GM08714 (cell line): ENCODE measurements around the gene DNAAF1.
"Not testable (repeated sequence)": the region's sequence is repeated elsewhere in the genome, so short reads cannot be mapped to it uniquely, and the experiment has no call there.

Source experiments
- H3K4me3 ChIP-seq: fragments of 200-500 bp; sonication (Bioruptor generic); 2 replicates; pipeline ENCODE4 v1.5.1; 2014; ENCODE audit warnings: mild to moderate bottlenecking, low read length, inconsistent platforms
- ZNF274 ChIP-seq: IDR thresholded peaks from 2 replicates; pipeline ENCODE4 v1.6.1; 2012; ENCODE audit warnings: mild to moderate bottlenecking, low read depth, low read length

Gene DNAAF1

GRCh38 chr16:84115919-84116719, 29.0 kb upstream of the DNAAF1 start:
- no peak for TF ChIP-seq ZNF274
- peak overlapping the region; percentile 100 for H3K4me3 ChIP-seq

- TF ChIP-seq ZNF274 = no peak
- peak within 1 kb of the TSS; percentile 100 for H3K4me3 ChIP-seq
Observed at GRCh38 chr16:84116720-84117493, 28.2 kb upstream of the DNAAF1 start, which contains the start of gene MBTPS1. Gene MBTPS1 (minus strand): TSS chr16:84116942. CDS start chr16:84101783, 15,159 bp downstream.

GRCh38 chr16:84117494-84117843, 27.6 kb upstream of the DNAAF1 start:
- H3K4me3 ChIP-seq = peak overlapping the region; percentile 100
- TF ChIP-seq ZNF274 = no peak

- not testable (repeated sequence) for H3K4me3 ChIP-seq
Observed at GRCh38 chr16:84118315-84118714, 26.8 kb upstream of the DNAAF1 start.

GRCh38 chr16:84119368-84119767, 25.7 kb upstream of the DNAAF1 start:
- no peak for TF ChIP-seq ZNF274
- no peak overlapping the region for H3K4me3 ChIP-seq

- TF ChIP-seq ZNF274 = no peak
- H3K4me3 ChIP-seq = no peak overlapping the region
Observed at GRCh38 chr16:84120023-84120422, 25.1 kb upstream of the DNAAF1 start.

GRCh38 chr16:84121007-84121406, 24.1 kb upstream of the DNAAF1 start:
- no peak for TF ChIP-seq ZNF274
- no peak overlapping the region for H3K4me3 ChIP-seq

- TF ChIP-seq ZNF274 = no peak
- no peak overlapping the region for H3K4me3 ChIP-seq
Observed at GRCh38 chr16:84124257-84125073, 20.6 kb upstream of the DNAAF1 start.

GRCh38 chr16:84131117-84131516, 14.0 kb upstream of the DNAAF1 start:
- no peak overlapping the region for H3K4me3 ChIP-seq
- TF ChIP-seq ZNF274 = no peak

GRCh38 chr16:84132527-84133285, 12.4 kb upstream of the DNAAF1 start:
- H3K4me3 ChIP-seq = no peak overlapping the region
- TF ChIP-seq ZNF274 = no peak

GRCh38 chr16:84136331-84137125, 8.6 kb upstream of the DNAAF1 start:
- H3K4me3 ChIP-seq = no peak overlapping the region
- no peak for TF ChIP-seq ZNF274

- no peak for TF ChIP-seq ZNF274
- H3K4me3 ChIP-seq = no peak overlapping the region
Observed at GRCh38 chr16:84137287-84137686, 7.8 kb upstream of the DNAAF1 start.

GRCh38 chr16:84137769-84138357, 7.2 kb upstream of the DNAAF1 start:
- TF ChIP-seq ZNF274 = no peak
- H3K4me3 ChIP-seq = no peak overlapping the region
